Measurements from ENCODE around the gene RASA2.

- TF ChIP-seq CTCF (IDR thresholded peaks at IDR 0.05) (no peak), ZFX (IDR thresholded peaks at IDR 0.05; ENCODE audit: borderline replicate concordance) (no peak)
Measured at GRCh38 chr3:141523615-141524375, 37.0 kb downstream of the RASA2 start.

Data from 22Rv1 (cell line).